HG03378 (cell line): ENCODE data around the gene TRMT61A.

Source experiments
- ATAC-seq: cut with Tn5 transposase; IDR thresholded peaks from one replicate; pipeline ENCODE4 v1.9.1; 2021; ENCODE audit warnings: mild to moderate bottlenecking, moderate library complexity; ENCODE audit not compliant: unreplicated experiment

TRMT61A gene

DNA sequence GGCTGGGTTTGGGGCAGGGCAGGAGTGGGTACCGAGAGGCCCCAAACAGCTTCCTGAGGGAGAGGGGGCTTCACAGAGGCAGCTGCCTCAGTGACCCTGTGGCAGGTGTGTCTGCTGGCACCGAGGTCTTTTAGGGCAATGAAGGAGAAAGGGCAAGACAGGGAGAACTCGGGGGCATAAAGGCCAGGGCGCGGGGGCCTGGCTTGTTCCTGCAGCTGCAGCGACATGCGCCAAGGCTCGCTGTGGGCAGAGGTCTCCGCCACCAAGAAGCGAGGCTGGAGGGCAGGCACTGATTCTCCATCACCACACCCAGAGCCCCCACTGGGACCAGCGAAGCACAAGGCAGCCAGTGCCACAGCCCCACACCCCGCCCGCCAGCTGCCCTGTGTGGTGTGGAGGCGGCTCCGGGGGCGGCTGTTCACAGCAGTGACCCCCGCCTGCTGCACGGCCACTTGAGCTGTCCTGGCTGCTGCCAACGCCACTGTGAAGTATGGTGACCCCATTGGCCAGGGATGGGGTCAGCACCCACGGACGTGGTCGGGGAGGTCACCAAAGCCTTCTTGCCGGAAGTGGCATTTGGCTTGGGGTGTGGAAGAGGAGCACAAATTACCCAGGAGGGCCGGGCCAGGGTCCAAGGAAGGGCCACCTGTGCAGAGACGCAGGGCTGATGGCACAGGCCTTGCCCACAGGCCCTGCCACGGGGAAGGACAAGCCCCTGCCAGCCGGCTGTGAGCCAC, 17.1 kb downstream of the TRMT61A start:
- no peak for ATAC-seq

DNA sequence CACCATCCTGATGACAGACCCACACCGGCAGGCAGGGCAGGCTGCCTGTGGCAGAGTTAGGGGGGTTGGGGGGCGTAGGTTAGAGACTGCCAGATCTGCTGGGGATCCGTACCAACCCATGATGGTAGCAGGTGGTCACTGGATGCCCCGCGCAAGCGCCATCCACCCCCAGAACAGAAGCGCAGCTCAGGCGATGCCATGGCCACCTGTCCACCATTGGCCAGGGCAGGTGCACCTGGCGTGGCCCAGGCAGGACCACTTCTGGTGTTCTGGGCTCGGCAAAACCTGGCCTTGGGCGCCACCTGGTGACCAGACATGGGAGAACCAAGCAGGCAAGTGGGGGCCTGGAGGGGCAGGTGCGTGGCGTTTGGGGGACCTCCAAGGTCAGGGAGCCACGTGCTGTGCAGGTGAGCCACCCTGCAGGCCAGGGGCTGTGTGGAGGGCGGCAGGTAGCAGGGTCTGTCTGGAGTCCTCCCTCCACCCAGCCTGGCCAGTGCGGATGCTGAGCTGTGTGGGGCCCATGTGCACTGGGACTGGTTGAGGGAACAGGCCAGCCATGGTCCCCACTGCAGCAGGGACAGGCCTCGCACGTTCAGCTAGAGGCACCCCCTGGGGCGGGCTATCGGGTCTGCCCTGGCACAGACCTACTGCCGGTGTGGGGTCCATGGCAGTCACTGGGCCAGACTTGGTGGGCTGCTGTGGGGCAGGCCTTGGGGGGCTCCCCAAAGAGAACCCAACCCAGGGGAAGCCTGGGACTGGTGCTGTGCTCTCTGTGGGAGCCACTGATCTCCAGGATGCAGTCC, 17.9 kb downstream of the TRMT61A start:
- ATAC-seq, result no peak

DNA sequence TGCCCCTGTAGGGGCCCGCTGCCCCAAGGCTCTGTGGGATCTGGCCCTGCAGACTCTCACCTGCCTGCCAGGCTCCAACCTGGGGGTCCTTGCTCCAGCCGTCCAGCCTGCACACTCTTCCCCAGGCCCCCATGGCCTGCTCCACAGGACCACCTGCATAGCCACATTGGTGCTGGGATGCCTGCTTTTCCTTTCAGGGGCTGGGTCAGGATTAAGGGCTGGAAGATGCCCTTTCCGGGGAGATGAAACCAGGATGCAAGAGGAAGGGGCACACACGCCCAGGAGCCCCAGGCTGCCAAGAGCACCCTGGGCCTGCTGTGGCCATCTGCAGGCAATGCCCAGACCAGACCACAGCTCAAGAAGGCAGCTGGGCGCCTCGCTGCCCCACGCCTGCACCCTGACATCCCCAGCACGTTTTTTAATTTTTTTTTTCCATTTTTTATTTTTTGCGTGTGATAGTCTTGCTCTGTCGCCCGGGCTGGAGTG, 18.5 kb downstream of the TRMT61A start:
- ATAC-seq, result no peak

DNA sequence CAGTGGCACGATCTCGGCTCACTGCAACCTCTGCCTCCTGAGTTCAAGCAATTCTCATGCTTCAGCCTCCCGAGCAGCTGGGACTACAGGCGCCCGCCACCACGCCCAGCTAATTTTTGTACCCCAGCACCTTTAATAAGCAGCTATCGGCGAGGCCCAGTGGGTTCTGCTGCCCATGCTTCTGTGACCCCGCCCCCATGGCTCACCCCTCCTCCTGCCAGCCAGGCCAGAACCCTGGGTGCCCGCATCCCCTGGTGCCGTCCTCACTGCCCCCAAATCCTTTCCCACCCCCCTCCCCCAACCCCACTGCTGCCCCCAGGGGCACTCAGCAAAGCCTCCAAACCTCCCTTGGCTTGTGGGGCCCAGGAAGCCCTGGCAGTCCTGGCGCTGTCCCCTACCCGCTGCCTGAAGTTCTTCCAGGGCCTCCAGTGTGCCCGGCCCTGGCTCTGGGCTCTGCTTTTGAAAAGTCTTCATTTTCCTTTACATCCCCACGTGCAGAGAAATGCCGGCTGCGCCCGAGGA, 19.0 kb downstream of the TRMT61A start:
- ATAC-seq, result no peak

DNA sequence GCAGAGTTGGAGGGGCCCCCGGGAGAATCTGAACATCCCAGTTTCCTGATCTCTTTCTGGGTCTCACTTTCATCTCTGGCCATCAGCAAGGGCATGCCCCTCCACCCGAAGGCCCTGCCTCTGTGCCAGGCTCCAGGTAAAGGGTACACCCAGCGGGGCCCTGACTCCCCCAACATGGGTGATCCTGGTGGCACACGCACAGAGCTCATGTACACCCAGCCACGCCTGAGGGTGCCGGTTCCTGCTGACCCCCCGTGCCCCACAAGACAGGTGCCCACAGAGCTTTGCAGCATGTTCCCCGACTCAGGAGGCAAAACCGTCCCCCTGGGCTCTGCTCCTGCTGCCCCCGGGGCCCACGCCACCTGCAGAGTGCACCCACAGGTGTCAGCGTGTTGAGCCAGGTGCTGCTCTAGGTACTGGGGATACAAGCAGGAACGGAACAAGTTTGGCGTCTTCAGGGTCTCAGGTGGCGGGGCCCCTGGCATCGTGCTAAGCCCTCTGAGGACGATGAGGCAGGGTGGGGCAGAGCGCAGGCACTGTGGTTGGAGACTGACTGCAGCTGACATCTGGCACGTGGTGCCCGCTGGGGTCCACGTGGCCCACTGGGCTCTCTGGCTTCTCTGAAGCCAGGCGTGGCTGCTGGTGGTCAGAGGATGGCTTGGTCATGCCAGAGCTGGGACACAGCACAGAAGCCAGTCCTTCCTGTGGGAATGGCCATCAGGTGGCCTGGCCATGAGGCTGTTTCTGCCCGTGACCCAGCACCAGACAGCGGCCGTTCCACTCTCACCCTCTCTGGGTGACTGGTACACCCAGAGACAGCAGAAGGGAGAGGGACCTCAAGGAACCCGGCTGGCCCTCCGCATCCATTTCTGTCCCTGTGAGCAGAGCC, 19.7 kb downstream of the TRMT61A start:
- ATAC-seq, result no peak

DNA sequence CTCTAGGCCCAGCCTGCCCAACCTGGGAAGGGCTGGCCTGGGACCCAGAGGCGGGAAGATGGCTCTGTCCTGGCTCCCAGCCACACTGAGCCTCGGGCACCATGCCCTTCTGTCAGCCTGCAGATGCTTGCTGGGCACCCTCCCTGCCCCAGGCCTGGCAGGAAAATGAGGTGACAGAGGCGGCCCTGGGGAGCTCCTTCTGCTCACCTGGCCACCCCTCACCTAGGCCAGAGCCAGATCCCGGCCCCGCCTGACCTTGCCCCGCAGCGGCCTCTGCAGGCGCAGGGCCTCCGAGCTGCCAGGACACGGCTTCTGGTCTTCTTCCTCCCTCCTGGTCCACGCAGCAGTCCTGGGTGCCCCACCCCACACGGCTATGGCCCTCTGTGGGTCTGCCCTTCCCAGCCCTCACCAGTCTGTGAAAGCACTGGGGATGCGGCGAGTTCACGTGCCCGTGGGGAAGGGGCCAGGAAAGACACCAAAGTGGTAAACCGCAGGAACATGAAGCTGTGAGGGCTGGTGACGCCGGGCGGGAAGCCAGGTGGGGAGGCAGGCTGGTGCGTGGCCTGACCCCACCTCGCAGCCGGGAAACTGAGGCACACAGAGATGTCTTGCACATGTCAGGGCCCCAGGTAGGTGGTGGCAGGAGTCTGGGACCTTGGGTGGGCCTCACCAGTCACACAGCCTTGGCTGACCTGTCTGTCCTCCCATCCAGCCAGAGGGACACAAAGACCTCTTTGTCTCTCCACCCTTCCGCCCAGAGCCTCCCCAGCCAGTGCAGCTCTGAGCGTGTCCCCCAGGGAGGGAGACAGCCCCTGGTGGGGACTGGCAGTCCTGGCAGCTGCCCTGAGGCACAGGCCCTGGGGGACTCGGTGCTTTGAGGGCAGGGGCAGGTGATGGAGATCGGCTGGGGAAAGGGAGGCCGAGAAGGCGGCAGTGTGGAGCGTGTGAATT, 20.6 kb downstream of the TRMT61A start:
- ATAC-seq, result no peak

DNA sequence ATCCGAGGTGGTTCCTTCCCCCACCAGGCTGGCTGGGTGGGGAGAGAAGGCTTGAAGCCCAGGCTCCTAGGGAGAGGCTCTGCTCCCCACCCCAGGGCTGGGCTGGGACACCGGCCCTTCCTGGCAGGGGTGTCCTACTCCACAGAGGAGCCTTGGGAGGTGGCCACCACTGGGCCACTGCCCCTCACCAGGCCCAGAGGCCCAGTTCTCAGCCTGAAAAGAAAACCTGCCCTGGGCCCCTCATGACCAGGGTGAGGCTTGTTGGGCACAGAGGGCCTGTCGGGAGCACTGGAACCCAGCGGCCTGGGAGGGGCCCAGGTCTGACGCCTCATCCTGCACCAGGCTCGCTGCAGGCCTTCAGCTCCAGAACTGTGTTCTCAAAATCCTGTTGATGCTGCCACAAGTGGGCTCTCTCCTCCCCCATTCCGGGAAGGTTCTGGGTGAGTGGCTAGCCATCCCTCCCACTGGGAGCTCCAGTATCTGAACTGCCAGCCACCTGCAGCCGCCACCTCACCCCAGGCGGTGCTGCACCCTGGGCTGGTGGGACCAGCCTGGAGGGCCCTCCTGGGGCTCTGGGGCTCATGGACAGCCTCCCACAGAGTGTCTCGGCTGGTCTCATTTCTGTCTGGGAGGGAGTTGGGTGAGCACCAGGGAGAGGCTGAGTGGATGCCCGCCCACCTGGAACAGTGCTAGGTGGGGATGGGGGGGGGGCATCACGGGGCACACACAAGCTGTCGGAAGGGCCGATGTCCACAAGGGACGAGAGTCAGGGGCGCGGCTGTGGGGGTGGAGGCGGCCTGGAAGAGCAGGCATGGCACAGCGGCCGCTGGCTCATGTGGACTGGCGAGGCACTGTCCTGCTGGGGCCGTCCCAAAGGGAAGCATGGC, 21.7 kb downstream of the TRMT61A start:
- ATAC-seq, result no peak

DNA sequence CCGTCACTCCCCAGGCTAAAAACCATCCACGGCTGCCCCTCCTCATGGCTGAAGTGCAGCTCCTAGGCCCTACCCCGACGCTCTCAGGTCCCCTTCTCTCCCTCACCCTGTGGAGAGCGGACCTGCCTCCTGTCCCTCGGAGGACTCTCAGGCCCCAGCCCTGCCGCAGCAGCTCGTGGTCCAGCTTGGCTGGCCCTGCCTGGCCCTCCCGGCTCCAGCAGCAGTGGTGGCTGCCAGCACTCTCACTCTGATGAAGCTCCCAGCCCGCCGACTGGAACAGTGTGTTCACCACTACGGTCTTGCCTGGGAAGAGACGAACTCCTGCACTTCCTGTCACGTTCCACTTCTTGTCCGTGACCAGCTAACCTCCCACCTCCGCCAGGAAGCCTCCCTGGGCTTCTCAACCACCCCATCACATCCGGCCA, 22.4 kb downstream of the TRMT61A start:
- ATAC-seq, result no peak

DNA sequence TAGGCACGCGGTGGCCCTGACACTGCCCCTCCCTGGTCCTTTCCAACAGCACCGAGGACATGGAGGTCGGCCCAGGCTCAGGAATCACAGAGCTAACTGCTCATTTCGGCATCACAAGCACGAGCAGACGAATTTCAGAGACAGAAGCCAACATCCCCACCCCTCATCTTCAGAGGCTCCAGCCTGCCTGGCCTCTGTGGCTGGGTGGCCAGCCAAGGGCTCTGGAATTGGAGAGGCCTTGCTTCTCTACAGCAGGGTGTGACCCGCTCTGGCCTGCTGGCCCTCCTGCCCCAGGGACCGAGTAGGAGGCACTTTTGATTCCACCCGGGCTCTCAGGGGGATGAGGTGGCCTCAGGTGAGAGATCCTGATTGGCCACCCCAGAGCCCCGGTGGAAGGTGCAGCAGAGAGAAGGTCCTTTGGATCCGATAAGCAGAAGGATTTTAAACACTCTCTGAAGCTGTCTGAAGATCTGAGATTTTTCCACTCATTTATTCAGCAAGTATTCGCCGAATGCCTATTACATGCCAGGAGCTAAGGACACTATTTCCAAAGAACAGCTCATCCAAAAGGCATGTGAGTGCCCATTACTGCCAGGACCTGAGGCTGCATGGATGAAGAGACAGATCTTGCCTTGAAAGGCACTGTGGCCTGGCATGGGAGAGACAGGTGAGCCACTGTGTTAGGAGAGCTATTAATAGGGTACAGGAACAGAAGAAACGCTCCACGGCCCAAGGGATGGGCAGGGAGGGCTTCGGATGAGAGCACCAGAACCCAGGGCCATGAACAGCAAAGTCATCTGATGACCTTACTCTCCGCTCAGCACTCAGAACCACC, 23.2 kb downstream of the TRMT61A start:
- ATAC-seq, result no peak

DNA sequence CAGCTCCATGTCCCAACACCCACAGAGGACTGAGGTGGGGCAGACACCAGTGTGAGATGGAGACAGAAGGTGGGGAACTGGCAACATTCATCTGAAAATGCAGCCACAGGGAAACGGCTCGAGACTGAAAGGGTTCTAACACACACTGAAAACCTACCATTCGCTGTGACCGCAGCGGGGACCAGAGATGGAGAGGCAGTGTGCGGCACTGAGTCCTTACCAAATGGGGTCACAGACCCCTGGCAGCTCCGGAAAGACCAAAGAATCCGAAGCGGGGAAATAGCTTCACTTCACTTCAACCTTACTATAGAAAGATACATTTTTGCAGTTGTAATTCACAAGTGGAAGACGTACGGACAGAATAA, 23.8 kb downstream of the TRMT61A start:
- no peak for ATAC-seq

DNA sequence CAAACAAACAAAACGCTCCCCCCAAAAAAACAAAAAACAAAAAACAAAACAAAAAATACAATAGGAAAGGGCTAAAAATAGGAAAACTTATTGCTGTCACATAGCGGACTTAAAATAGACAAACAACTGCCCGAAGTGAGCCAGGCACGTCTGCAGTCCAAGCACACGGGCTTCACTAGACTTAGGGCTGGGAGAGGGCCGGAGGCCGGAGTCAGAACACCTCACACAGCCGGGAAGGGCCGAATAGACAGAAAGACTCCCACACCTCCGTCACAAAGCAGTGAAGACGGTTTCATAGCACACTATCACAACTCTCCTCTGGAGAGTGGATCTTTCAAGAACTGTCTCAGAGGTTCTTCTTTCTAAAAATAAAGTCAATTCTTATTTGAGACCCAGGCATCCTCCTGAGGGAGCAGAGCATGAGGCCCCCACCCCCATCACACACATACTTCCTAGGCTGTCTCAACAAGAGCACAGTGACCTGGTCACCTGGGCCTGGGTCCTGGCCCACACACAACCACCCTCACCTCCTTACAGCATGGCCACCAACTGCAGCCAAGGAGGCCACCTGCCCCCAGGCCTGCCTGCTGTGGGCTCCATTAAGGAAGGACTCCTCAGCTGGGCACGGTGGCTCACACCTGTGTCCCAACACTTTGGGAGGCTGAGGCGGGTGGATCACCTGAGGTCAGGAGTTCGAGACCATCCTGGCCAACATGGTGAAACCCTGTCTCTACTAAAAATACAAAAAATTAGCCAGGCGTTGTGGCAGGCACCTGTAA, 26.8 kb downstream of the TRMT61A start:
- no peak for ATAC-seq

DNA sequence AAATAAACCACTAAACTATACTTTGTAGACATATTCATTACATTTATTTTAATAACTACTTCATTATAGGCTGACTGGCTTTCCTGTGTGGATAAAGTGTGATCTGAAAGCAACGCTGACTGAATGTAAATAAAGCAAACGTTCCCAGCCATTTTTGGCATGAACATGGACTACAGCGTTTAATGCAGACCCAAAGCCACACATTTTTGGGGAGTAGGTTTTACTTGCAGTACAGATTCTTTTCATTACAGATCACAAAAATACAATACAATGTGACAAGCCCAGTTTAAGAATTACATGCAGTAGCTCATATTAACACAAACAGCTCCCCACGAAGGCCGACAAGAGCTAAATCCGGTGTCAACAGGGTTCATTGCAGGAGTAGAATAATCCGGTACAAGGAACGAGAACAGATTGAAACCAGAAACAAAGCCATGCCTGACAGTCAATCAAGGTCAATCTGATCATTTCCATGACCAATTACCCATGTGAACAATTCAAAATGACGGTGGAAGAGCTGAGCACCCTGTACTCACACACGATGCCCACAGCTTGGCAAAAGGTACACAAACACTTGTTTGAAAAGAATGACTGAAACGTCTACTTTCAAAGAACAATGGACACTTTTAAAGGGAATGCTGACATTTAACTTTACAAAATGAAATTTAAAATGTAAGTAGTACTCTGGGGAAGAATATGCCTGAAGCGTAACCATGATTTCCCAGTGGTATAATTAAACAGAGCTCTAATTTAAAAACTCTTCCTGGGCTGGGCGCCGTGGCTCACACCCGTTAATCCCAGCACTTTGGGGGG, 28.2 kb downstream of the TRMT61A start:
- no peak for ATAC-seq

DNA sequence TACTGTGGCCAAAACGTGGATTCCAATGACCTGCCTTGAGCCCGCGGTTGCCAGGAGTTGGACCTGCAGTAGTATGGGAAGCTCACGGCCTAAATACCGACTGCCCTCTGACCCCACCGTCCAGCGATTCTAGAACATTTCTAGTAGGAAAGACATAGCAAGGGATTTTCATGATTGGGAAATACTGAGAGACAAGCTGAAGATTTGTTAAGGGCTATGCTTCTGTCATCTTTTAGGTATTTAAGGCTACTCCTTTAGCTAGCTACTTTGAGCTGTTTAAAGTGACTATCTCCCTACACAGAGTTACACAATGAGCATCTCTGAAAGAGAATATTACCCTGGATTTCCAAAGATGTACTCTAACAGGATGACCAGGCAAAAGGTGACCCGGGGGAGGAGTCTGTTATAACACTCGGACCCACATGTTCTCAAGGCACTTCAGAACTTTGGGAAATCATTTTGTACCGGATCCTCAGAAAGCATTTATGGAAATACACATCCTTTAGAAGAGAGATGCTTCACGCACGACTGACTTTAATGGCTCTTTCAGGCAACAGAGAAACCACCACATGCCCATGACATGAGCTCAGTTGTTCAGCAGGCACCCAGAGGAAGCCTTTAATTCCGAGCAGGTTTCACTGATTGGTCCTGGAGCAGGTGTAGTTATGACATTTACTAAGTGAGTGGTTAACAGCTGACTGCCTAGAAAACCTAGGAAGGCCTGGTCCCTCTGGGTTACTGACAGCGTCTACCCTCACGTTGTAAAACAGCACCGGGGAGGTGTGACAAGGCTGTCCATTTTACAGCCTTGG, 29.3 kb downstream of the TRMT61A start:
- no peak for ATAC-seq

DNA sequence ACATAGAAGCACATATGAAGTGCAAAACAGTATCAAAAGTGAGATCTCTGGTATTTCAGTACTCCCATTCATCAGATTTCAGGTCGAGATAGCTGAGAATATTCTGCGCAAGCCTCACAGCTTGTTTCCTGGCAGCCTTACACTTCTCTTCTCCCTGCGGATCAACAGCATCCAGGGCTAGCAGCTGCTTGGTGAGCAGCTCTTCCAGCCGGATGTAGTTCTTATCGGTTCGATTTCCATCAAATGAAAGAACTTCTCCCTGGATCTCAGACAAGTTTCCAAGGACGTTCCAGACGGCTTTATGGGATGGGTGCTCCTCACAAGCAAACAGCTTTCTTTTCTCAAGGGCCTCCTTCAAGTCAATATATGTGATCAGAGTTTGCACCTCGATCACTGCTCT, 30.8 kb downstream of the TRMT61A start:
- ATAC-seq, result no peak

DNA sequence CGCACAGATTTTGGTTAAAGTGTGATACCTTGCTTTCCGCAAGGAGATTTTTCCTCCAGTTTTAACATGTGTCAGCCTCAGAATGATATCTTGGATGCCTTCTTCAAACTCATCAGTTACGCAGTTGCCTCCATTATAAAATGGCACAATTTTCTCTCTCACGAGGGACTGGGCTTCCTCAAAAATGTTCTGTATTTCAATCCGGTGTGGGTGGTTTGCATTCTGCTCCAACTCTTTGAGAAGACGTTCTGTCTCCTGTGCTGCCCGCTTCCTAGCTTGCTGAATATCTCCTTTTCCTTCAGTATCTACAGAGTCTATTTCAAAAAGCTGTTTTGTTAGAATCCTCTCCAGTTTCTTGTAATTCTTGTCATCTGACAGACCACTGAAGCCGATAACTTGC, 31.7 kb downstream of the TRMT61A start:
- no peak for ATAC-seq
